Hepatocyte (in vitro differentiated cells): ENCODE data around the gene TBL2.

ENCODE experiments used
- EZH2 ChIP-seq: fragments of 200-600 bp; sonication (generic); IDR thresholded peaks from 2 replicates; pipeline ENCODE4 v1.6.1; 2016; ENCODE audit warnings: antibody characterized with exemption, mild to moderate bottlenecking, borderline replicate concordance
- EZH2phosphoT487 ChIP-seq: fragments of 200-600 bp; sonication (generic); IDR thresholded peaks from one replicate; pipeline ENCODE4 v1.6.1; 2018; ENCODE audit warnings: antibody characterized with exemption, mild to moderate bottlenecking, low read depth, moderate library complexity; ENCODE audit not compliant: unreplicated experiment, severe bottlenecking

DNA sequence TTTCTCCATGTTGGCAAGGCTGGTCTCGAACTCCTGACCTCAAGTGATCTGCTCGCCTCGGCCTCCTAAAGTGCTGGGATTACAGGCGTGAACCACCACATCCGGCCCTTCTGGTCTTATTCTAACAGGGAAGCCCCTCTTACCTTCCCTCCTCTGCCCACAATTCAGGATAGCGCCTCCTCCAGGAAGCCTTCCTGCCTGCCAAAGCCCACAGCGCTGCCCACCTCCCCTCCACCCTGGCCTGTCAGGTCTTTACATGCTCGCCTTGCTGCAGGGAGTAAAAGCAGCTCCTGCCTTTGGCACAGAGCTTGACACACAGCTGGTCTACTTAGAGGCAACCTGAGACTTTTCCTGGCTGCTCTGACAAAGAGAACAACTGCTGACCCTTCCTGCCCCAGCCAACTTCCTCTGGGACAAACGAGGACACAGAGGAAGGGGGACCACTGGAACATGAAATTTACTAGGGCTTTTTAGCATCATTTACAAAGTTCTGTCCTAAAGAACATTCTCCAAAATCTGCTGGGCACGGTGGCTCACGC lies 32.7 kb upstream of the TBL2 start:
- no peak for TF ChIP-seq EZH2
- no peak for TF ChIP-seq EZH2phosphoT487
